Right forelimb (tissue), 1 donor: ENCODE results near the gene KCNN4.
"Not testable (repeated sequence)": the region's sequence is repeated elsewhere in the genome, so short reads cannot be mapped to it uniquely, and the experiment has no call there.

Source experiments
- DNase-seq: peaks from one replicate; pipeline ENCODE4 v3.0.0-alpha.2; 2018

KCNN4 gene

GRCh38 chr19:43798546-43799409 lies 18.0 kb upstream of the KCNN4 start:
- no peak for DNase-seq

- DNase-seq, result no peak
Measured at GRCh38 chr19:43798026-43798545, 17.3 kb upstream of the KCNN4 start.

GRCh38 chr19:43797556-43797955 lies 16.8 kb upstream of the KCNN4 start:
- DNase-seq, result no peak

- DNase-seq, result no peak
Measured at GRCh38 chr19:43797118-43797517, 16.3 kb upstream of the KCNN4 start.

- no peak for DNase-seq
Measured at GRCh38 chr19:43790587-43790986, 9.8 kb upstream of the KCNN4 start.

- DNase-seq, result no peak
Measured at GRCh38 chr19:43789029-43789428, 8.3 kb upstream of the KCNN4 start.

- no peak for DNase-seq
Measured at GRCh38 chr19:43786665-43787064, 5.9 kb upstream of the KCNN4 start.

- DNase-seq, result peak; percentile 64
Measured at GRCh38 chr19:43784981-43785808, 4.4 kb upstream of the KCNN4 start.

GRCh38 chr19:43784241-43784980 lies 3.6 kb upstream of the KCNN4 start:
- no peak for DNase-seq

GRCh38 chr19:43783636-43784035 lies 2.9 kb upstream of the KCNN4 start:
- DNase-seq, result no peak

- DNase-seq, result no peak
Measured at GRCh38 chr19:43782689-43783231, 2.0 kb upstream of the KCNN4 start.

- no peak for DNase-seq
Measured at GRCh38 chr19:43782311-43782660, 1.5 kb upstream of the KCNN4 start.

- DNase-seq, result no peak
Measured at GRCh38 chr19:43781630-43782310, 997 bp upstream of the KCNN4 start.

- no peak for DNase-seq
Measured at GRCh38 chr19:43779820-43780219, 953 bp downstream of the KCNN4 start.

GRCh38 chr19:43779147-43779819 lies 1.5 kb downstream of the KCNN4 start:
- no peak for DNase-seq

GRCh38 chr19:43778651-43779050 lies 2.1 kb downstream of the KCNN4 start:
- DNase-seq, result no peak

- no peak for DNase-seq
Measured at GRCh38 chr19:43777163-43777695, 3.5 kb downstream of the KCNN4 start.

GRCh38 chr19:43776286-43776685 lies 4.5 kb downstream of the KCNN4 start:
- DNase-seq, result no peak

- no peak for DNase-seq
Measured at GRCh38 chr19:43775299-43775890, 5.4 kb downstream of the KCNN4 start.

GRCh38 chr19:43774940-43775258 lies 5.9 kb downstream of the KCNN4 start:
- not testable (repeated sequence) for DNase-seq
